T-helper 2 cell treated with Interferon-gamma antibody and Interleukin-4, amounts not matched to agents 5 μg/mL and 100 μg/mL, for 36 hours (primary cell): ENCODE data around the gene MROH2A.
"Not testable (repeated sequence)": the region's sequence is repeated elsewhere in the genome, so short reads cannot be mapped to it uniquely, and the experiment has no call there.

Experiments
- DNase-seq: peaks from one replicate; pipeline ENCODE4 v3.0.0; 2021; ENCODE audit warnings: low spot score
- H3K27ac Mint-ChIP-seq: one replicate; pipeline ENCODE4 v1.8.0; 2021; ENCODE audit warnings: mild to moderate bottlenecking, mixed read lengths
- H3K27me3 Mint-ChIP-seq: one replicate; pipeline ENCODE4 v1.8.0; 2021; ENCODE audit warnings: low read depth, mixed read lengths
- H3K36me3 Mint-ChIP-seq: one replicate; pipeline ENCODE4 v1.8.0; 2021; ENCODE audit warnings: low read depth, mixed read lengths
- H3K4me1 Mint-ChIP-seq: one replicate; pipeline ENCODE4 v1.8.0; 2021; ENCODE audit warnings: low read depth, mixed read lengths
- H3K4me3 Mint-ChIP-seq: one replicate; pipeline ENCODE4 v1.8.0; 2022; ENCODE audit warnings: mild to moderate bottlenecking, moderate library complexity, mixed read lengths
- H3K9me3 Mint-ChIP-seq: one replicate; pipeline ENCODE4 v1.8.0; 2021; ENCODE audit warnings: mixed read lengths

The MROH2A gene

DNA sequence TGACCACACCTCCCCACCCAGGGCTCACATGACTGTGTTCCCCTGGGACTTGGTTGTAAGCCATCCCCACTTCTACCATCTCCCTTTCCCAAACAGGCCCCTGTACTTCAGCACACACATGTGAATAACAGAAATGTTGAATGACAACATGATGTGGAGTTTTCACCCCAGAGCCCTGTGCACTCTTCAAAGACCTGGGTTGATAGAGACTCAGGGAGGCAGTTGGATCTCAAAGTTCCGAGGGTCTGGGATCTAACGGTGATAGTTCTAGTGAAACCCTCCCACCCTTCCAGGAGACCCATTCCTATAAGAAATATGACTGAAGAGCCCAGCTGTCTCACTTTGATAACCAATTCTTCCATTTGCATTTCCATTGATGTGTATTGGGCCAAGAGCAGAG is at the start of gene MROH2A:
Gene MROH2A (plus strand): TSS at position 301 of the 400 bp plus-strand sequence. CDS start 1,029 bp downstream, outside the sequence.
- H3K4me1 Mint-ChIP-seq: no peaks in the 10 kb centered on the region
- H3K9me3 Mint-ChIP-seq: peaks cover 3% of the 10 kb centered on the region
- no peaks in the 10 kb centered on the region for H3K36me3 Mint-ChIP-seq
- no peak for DNase-seq
- peaks cover 8% of the 10 kb centered on the region for H3K27me3 Mint-ChIP-seq
- no peak within 1 kb of the TSS for H3K4me3 Mint-ChIP-seq
- H3K27ac Mint-ChIP-seq: no peak within 1 kb of the TSS

DNA sequence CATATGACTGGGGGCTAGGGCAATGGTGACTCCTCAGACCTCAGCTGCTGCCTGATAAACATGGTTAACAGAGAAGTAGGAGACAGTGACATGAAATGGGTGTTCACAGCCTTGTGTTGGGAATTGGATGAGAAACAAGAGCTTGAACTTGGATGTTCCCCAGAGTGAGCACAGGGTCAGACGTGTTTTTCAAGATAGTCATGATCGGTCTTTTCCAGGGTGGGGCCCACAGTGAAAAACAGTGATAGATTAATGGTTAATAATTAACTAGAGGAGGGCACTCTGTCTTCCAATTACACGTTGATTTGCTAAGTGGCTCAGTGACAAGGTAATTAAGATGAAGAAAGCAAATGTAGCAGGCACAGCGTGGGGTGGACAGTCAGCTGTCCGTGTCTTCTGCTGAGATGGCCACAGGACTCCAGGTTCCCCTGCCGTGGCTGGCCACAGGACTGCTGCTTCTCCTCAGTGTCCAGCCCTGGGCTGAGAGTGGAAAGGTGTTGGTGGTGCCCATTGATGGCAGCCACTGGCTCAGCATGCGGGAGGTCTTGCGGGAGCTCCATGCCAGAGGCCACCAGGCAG is 49.3 kb upstream of the MROH2A start, which contains the start of gene UGT1A3:
Gene UGT1A3 (plus strand): TSS at position 320 of the 579 bp plus-strand sequence. CDS start 85 bp downstream, at position 405.
- H3K27ac Mint-ChIP-seq: no peak within 1 kb of the TSS
- H3K27me3 Mint-ChIP-seq: no peaks in the 10 kb centered on the region

GRCh38 chr2:233736868-233737653 is 41.1 kb upstream of the MROH2A start:
- not testable (repeated sequence) for DNase-seq, H3K27ac Mint-ChIP-seq, H3K9me3 Mint-ChIP-seq, H3K4me1 Mint-ChIP-seq, H3K4me3 Mint-ChIP-seq, H3K36me3 Mint-ChIP-seq, H3K27me3 Mint-ChIP-seq

More for the DNA sequence above, 49.3 kb upstream of the MROH2A start, which contains the start of gene UGT1A3:
- H3K4me1 Mint-ChIP-seq: no peaks in the 10 kb centered on the region
- no peak for DNase-seq
- H3K4me3 Mint-ChIP-seq: no peak within 1 kb of the TSS
- H3K9me3 Mint-ChIP-seq: no peaks in the 10 kb centered on the region
- no peaks in the 10 kb centered on the region for H3K36me3 Mint-ChIP-seq

DNA sequence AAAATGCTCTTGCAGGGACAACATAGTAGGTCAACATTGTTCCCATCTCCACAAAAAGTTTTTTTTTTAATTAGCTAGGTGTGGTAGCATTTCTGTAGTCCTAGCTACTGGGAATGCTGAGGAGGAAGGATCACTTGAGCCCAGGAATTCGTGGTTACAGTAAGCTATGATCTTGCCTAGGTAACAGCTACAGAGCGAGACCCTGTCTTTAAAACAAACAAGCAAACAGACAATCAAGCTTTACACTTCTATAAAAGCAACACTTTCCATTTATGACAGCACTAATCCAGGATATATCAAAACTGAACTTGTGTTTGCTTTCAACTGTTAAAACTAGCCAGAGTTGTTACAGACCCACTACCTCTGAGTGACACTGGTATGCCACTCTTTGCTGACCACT is 37.3 kb upstream of the MROH2A start:
- no peak overlapping the region for H3K4me3 Mint-ChIP-seq
- no peaks in the 10 kb centered on the region for H3K27me3 Mint-ChIP-seq
- no peaks in the 10 kb centered on the region for H3K4me1 Mint-ChIP-seq
- H3K27ac Mint-ChIP-seq: no peak overlapping the region
- DNase-seq: no peak
- H3K9me3 Mint-ChIP-seq: no peaks in the 10 kb centered on the region
- H3K36me3 Mint-ChIP-seq: no peaks in the 10 kb centered on the region

- Mint-ChIP-seq H3K4me3 (no peak overlapping the region), H3K4me1 (no peaks in the 10 kb centered on the region), H3K27me3 (no peaks in the 10 kb centered on the region), H3K36me3 (no peaks in the 10 kb centered on the region), H3K9me3 (no peaks in the 10 kb centered on the region), H3K27ac (no peak overlapping the region)
- no peak for DNase-seq
Observed at GRCh38 chr2:233743464-233744259, 34.5 kb upstream of the MROH2A start.

DNA sequence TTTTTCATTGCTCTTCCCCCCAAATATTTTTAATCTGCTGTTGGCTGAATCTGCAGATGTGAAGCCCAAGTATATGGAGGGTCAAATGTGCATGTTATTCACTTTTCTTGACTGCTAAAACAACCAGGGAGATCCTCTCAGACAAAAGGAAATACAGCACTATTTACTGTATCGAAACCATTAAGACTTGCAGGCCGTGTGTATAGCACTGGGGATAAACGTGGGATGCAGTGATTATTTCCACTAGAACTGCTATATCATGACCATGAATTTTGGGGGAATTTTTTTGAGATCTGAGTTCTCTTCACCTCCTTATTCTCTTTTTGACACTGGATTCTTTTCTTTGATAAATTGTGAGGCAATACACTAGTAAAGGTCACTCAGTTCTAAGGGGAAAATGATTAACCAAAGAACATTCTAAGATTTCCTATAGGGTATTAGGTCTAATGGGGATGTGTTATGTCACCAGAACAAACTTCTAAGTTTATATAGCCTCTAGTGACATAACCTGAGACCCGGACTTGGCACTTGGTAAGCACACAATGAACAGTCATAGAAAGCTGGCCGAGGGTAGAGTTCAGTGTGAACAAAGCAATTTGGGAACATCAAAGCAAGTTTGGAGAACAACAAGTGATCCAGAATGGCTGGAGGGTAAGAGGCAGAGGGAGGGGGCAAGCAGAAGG is 32.9 kb upstream of the MROH2A start:
- Mint-ChIP-seq H3K27ac (no peak overlapping the region), H3K27me3 (no peaks in the 10 kb centered on the region), H3K36me3 (no peaks in the 10 kb centered on the region), H3K4me1 (no peaks in the 10 kb centered on the region), H3K4me3 (no peak overlapping the region), H3K9me3 (peaks cover 8% of the 10 kb centered on the region)
- DNase-seq: no peak

DNA sequence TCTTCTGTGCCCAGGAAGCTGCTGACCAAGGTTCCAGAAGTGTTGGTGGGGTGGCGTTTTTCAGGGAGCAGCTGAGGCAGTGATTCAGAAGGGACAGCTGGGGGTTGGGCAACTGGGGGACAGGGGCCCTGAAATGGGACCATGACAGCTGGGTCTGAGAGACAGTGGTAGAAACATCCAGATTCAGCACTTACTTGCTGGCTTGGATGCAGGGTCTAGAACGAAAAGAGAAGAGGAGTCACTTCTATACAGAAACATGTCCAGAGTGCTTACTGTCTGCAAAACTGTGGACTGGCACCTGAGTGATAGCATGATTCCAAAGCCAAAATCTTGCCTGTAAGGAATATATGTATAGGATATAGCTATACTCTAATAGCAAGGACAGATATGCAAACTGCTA is 32.3 kb upstream of the MROH2A start:
- not testable (repeated sequence) for H3K27me3 Mint-ChIP-seq, H3K4me1 Mint-ChIP-seq, H3K36me3 Mint-ChIP-seq, H3K9me3 Mint-ChIP-seq, DNase-seq, H3K27ac Mint-ChIP-seq, H3K4me3 Mint-ChIP-seq

GRCh38 chr2:233746475-233747282 is 31.5 kb upstream of the MROH2A start:
- Mint-ChIP-seq H3K9me3 (peaks cover 16% of the 10 kb centered on the region), H3K27me3 (no peaks in the 10 kb centered on the region), H3K27ac (no peak overlapping the region), H3K36me3 (no peaks in the 10 kb centered on the region), H3K4me1 (no peaks in the 10 kb centered on the region), H3K4me3 (no peak overlapping the region)
- DNase-seq: no peak

DNA sequence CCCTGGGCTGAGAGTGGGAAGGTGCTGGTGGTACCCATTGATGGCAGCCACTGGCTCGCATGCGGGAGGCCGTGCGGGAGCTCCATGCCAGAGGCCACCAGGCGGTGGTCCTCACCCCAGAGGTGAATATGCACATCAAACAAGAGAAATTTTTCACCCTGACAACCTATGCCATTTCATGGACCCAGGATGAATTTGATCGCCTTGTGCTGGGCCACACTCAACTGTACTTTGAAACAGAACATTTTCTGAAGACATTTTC is 30.9 kb upstream of the MROH2A start:
- DNase-seq: no peak
- no peaks in the 10 kb centered on the region for H3K27me3 Mint-ChIP-seq
- peaks cover 17% of the 10 kb centered on the region for H3K9me3 Mint-ChIP-seq
- no peak overlapping the region for H3K4me3 Mint-ChIP-seq
- no peaks in the 10 kb centered on the region for H3K4me1 Mint-ChIP-seq
- no peak overlapping the region for H3K27ac Mint-ChIP-seq
- H3K36me3 Mint-ChIP-seq: no peaks in the 10 kb centered on the region

DNA sequence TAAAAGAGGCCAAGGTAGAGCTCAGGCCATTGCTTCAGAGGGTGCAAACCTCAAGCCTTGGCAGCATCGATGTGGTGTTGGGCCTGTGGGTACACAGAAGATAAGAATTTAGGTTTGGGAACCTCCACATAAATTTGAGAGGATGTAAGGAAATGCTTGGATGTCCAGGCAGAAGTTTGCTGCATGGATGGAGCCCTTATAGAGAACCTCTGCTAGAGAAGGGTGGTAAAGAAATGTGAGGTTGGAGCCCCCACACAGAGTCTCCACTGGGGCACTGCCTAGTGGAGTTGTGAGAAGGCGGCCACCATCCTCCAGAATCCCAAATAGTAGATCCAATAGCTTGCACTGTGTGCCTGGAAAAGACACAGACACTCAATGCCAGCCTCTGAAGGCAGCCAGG is 27.4 kb upstream of the MROH2A start:
- peaks cover 17% of the 10 kb centered on the region for H3K9me3 Mint-ChIP-seq
- not testable (repeated sequence) for H3K4me3 Mint-ChIP-seq, H3K36me3 Mint-ChIP-seq, H3K27me3 Mint-ChIP-seq, H3K4me1 Mint-ChIP-seq, DNase-seq, H3K27ac Mint-ChIP-seq

DNA sequence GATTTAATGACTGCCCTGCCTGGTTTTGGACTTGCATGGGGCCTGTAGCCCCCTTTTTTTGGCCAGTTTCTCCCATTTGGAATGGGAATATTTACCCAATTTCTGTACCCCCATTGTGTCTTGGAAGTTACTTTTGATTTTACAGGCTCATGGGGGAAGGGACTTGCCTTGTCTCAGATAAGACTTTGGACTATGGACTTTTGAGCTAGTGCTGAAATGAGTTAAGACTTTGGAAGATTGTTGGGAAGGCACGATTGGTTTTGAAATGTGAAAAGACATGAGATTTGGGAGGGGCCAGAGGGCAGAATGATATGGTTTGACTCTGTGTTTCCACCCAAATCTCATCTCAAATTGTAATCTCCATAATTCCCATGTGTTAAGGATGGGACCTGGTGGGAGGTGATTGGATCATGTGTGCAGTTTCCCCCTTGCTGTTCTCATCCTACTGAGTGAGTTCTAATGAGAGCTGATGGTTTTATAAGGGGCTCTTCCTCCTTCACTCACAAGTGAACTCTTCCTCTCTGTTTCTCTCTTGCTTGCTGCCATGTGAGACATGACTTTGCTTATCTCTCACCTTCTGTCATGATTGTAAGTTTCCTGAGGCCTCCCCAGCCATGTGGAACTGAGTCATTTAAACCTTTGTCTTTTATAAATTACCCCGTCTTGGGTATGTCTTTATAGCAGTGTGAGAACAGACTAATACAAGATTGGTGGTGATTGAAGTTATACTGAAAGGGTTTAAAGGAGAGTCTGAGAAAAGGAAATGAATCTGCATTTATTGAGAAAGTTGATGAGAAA is 26.7 kb upstream of the MROH2A start:
- H3K27me3 Mint-ChIP-seq, H3K4me1 Mint-ChIP-seq, H3K36me3 Mint-ChIP-seq, DNase-seq, H3K27ac Mint-ChIP-seq, H3K4me3 Mint-ChIP-seq: not testable (repeated sequence)
- peaks cover 17% of the 10 kb centered on the region for H3K9me3 Mint-ChIP-seq

DNA sequence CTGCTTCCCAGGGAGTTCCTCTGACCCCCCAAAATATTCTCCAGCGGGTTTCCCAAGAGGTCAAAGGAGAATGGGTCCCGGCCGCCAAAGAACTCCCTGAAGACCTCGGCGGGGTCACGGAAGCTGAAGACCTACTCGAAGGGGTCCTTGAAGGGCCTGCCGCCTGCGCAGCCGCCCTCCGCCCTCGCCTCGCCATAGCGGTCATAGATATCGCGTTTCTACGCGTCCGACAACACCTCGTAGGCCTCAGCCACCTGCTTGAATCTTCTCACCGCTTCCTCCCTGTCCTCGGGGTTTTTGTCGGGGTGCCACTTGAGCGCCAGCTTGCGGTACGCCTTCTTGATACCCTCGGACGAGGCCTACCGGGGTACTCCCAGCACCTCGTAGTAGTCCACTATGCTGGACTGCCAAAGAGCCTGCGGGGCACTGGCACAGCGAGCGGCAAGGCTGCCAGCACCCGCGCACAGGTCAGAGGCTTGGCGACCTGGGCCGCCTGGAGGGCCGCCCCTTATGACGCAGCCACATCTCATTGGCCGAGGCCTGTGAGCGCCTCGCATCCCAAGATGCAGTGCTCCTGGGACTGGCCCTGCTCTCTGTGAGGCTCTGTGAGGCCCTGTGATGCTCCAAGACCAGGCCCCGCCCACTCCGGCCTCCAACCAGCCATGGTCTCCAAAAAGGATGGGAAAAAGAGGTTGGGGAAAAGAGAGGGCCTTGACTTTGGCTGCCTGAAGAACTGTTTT is 23.1 kb upstream of the MROH2A start:
- Mint-ChIP-seq H3K4me1 (no peaks in the 10 kb centered on the region), H3K27me3 (no peaks in the 10 kb centered on the region), H3K4me3 (no peak overlapping the region), H3K9me3 (peaks cover 11% of the 10 kb centered on the region), H3K27ac (no peak overlapping the region), H3K36me3 (no peaks in the 10 kb centered on the region)
- DNase-seq: no peak
